ENCODE measurements around the gene CD6.

GRCh38 chr11:61055776-61056175, 84.3 kb downstream of the CD6 start:
- TF ChIP-seq CTCF (IDR thresholded peaks at IDR 0.05) (no peak), POLR2A (IDR thresholded peaks at IDR 0.05; ENCODE audit: low read length) (no peak), CHD4 (IDR thresholded peaks at IDR 0.05; ENCODE audit: borderline replicate concordance) (no peak), CHD2 (IDR thresholded peaks at IDR 0.05; ENCODE audit: low read length, partially characterized antibody) (no peak), CEBPB (IDR thresholded peaks at IDR 0.05) (no peak), MAFK (IDR thresholded peaks at IDR 0.05; ENCODE audit: partially characterized antibody) (no peak), EP300 (IDR thresholded peaks at IDR 0.05) (no peak), TP53 (CRISPR knock-in tag; IDR thresholded peaks at IDR 0.05) (no peak)
